ENCODE data around the gene NT5C2.

The NT5C2 gene

GRCh38 chr10:103197903-103198302 is 4.8 kb upstream of the NT5C2 start:
- Histone ChIP-seq H3K9ac (no peak overlapping the region), H3K36me3 (ENCODE audit: control insufficient read depth, insufficient read depth, low read length) (no peaks in the 10 kb centered on the region), H3K9me3 (ENCODE audit: control insufficient read depth, low read length) (no peaks in the 10 kb centered on the region), H2AFZ (peak overlapping the region; percentile 61), H3K79me2 (no peaks in the 10 kb centered on the region), H3K4me2 (ENCODE audit: low read length) (no peak overlapping the region), H3K27me3 (ENCODE audit: control insufficient read depth, insufficient read depth, low read length) (no peaks in the 10 kb centered on the region), H3K4me1 (peaks cover 31% of the 10 kb centered on the region), H3K27ac (peak overlapping the region; percentile 62), H3K4me3 (ENCODE audit: low read depth, low read length) (no peak overlapping the region)
- no peak for TF ChIP-seq CTCF (IDR thresholded peaks at IDR 0.05)

- Histone ChIP-seq H3K27me3 (ENCODE audit: control insufficient read depth, insufficient read depth, low read length) (no peaks in the 10 kb centered on the region), H3K36me3 (ENCODE audit: control insufficient read depth, insufficient read depth, low read length) (no peaks in the 10 kb centered on the region), H3K9me3 (ENCODE audit: control insufficient read depth, low read length) (no peaks in the 10 kb centered on the region), H3K27ac (peak overlapping the region; percentile 62), H3K4me3 (ENCODE audit: low read depth, low read length) (no peak overlapping the region), H2AFZ (peak overlapping the region; percentile 61), H3K79me2 (peaks cover 2% of the 10 kb centered on the region), H3K4me1 (peaks cover 31% of the 10 kb centered on the region), H3K9ac (no peak overlapping the region), H3K4me2 (ENCODE audit: low read length) (peak overlapping the region; percentile 50)
- no peak for TF ChIP-seq CTCF (IDR thresholded peaks at IDR 0.05)
Observed at GRCh38 chr10:103197174-103197573, 4.1 kb upstream of the NT5C2 start.

- Histone ChIP-seq H3K27ac (peak overlapping the region; percentile 62), H3K9me3 (ENCODE audit: control insufficient read depth, low read length) (no peaks in the 10 kb centered on the region), H3K36me3 (ENCODE audit: control insufficient read depth, insufficient read depth, low read length) (no peaks in the 10 kb centered on the region), H3K27me3 (ENCODE audit: control insufficient read depth, insufficient read depth, low read length) (no peaks in the 10 kb centered on the region), H2AFZ (peak overlapping the region; percentile 61), H3K4me3 (ENCODE audit: low read depth, low read length) (no peak overlapping the region), H3K9ac (no peak overlapping the region), H3K4me2 (ENCODE audit: low read length) (peak overlapping the region; percentile 50), H3K79me2 (peaks cover 7% of the 10 kb centered on the region), H3K4me1 (peaks cover 31% of the 10 kb centered on the region)
- TF ChIP-seq CTCF (IDR thresholded peaks at IDR 0.05): no peak
Observed at GRCh38 chr10:103196516-103196915, 3.4 kb upstream of the NT5C2 start.

GRCh38 chr10:103193820-103194529 is 903 bp upstream of the NT5C2 start:
- Histone ChIP-seq H3K27ac (peak overlapping the region; percentile 95), H3K27me3 (ENCODE audit: control insufficient read depth, insufficient read depth, low read length) (no peaks in the 10 kb centered on the region), H3K4me2 (ENCODE audit: low read length) (peak overlapping the region; percentile 81), H3K9me3 (ENCODE audit: control insufficient read depth, low read length) (no peaks in the 10 kb centered on the region), H3K36me3 (ENCODE audit: control insufficient read depth, insufficient read depth, low read length) (no peaks in the 10 kb centered on the region), H2AFZ (peak overlapping the region; percentile 85), H3K9ac (no peak overlapping the region), H3K79me2 (peaks cover 26% of the 10 kb centered on the region), H3K4me1 (peaks cover 31% of the 10 kb centered on the region), H3K4me3 (ENCODE audit: low read depth, low read length) (peak overlapping the region; percentile 54)
- TF ChIP-seq CTCF (IDR thresholded peaks at IDR 0.05): no peak

Measured in parathyroid adenoma (tissue), 2 donors.